ENCODE results near the gene FARP1.

DNA sequence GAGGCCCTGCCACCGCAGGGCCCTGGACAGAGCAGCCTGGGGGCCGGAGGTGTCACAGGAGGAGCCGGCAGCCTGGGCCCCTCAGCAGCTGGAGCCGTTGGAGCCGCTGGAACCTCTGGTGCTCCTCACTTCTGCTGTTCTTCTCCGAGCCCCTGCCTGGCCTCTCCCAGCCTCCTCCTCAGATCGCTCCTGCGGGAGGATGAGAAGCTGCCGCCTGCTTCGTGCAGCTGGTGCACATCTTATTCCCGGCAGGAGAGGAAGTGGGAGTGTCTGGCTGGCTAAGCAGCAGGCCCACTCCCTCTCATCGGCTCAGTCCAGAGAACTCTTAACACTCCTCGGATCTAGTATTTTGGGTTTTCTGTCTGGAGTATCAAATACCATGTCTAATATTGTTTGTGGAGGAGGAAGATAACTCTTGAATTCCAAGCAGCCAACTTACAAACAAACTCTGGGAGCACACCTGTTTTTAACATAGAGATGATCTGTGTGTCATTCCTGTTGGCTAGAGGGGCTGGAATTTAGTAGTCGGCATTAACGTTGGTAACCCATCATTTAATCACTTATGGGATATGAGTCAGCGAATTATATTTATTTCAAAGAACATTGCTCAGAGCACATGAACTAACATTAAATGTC lies 71.2 kb downstream of the FARP1 start:
- no peak for TF ChIP-seq POLR2A (IDR thresholded peaks at IDR 0.05)
- TF ChIP-seq, protein P1, sequence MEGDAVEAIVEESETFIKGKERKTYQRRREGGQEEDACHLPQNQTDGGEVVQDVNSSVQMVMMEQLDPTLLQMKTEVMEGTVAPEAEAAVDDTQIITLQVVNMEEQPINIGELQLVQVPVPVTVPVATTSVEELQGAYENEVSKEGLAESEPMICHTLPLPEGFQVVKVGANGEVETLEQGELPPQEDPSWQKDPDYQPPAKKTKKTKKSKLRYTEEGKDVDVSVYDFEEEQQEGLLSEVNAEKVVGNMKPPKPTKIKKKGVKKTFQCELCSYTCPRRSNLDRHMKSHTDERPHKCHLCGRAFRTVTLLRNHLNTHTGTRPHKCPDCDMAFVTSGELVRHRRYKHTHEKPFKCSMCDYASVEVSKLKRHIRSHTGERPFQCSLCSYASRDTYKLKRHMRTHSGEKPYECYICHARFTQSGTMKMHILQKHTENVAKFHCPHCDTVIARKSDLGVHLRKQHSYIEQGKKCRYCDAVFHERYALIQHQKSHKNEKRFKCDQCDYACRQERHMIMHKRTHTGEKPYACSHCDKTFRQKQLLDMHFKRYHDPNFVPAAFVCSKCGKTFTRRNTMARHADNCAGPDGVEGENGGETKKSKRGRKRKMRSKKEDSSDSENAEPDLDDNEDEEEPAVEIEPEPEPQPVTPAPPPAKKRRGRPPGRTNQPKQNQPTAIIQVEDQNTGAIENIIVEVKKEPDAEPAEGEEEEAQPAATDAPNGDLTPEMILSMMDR (IDR thresholded peaks at IDR 0.05), result no peak

Data from sigmoid colon (tissue), 3 donors.